Measurements from ENCODE around the gene GGN.
A peak's percentile ranks its signal among the peaks of the same experiment; 100 is the strongest.
"Not testable (repeated sequence)": the region's sequence is repeated elsewhere in the genome, so short reads cannot be mapped to it uniquely, and the experiment has no call there.

Gene GGN, protein sequence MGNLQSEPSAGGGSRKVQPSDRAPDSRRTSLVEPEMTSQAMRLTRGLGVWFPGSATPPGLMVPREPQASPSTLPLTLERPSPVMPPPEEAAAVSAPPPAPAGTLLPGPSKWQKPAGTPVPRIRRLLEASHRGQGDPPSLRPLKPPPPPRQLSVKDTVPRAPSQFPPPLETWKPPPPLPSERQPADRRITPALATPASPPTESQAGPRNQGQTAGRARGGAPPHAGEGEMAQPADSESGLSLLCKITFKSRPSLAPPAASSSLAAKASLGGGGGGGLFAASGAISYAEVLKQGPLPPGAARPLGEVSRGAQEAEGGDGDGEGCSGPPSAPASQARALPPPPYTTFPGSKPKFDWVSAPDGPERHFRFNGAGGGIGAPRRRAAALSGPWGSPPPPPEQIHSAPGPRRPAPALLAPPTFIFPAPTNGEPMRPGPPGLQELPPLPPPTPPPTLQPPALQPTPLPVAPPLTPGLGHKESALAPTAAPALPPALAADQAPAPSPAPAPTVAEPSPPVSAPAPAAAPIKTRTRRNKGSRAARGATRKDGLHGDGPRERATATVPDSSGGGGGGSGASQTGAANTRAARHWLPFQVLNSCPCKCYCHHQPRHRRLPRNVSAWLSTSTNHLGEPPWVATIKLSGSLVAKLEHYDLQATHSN

DNA sequence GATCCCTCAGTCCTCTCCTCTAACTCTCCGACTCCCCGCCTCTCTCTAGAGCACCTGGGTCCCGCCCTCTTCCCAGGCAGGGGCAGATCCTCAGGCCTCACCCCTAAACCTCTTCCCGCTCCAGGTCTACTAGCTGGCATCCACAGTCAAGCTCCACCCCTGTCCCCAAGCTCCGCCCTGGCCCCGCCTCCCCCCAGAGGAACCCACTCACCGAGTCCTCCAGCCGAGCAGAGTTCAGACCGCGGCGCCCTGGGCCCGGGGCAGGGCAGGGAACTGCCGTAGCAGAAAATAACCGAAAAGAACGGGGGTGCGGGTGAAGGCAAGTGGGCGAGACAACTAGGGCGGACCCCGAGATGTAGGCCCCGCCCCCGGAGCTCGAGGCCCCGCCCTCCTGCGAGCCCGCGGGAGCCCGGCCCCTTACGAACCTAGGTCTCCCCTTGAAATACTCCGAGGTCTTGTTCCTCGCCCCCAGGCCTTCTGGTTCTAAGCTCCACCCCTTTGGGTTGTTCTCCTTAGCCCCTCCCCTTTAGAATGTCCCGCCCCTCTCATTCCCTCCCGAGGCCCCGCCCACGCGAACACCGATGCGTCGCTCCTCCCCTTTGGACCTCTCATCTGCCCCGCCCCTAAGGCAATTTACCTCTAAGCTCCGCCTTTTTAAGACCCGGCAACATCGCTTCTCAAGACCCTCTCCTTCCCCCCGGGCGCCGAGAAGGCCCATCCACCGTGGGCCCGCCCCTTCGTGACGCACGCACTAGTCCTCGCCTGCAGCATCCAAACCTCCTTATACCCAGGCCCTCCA is at the start of gene GGN:
TSS of gene GGN (minus strand) at position 485 of the 799 bp plus-strand sequence. CDS start 773 bp downstream, outside the sequence.
- peak; percentile 75 to 78 for DNase-seq

DNA sequence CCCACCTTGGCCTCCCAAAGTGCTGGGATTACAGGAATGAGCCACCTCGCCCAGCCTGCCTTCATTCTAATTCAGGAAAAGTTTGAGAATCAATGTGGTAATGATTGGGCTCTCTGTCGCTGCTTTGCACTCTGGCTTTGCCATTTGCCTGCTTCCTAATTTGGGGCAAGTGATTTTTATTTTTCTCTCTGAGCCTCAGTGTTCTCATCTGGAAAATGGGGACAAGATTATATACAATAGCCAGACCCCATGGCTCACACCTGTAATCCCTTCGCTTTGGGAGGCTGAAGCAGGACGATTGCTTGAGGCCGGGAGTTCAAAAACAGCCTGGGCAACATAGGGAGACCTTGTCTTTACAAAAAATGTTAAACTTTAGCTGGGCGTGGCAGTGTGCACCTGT is 49.5 kb upstream of the GGN start:
- no peak for DNase-seq

DNA sequence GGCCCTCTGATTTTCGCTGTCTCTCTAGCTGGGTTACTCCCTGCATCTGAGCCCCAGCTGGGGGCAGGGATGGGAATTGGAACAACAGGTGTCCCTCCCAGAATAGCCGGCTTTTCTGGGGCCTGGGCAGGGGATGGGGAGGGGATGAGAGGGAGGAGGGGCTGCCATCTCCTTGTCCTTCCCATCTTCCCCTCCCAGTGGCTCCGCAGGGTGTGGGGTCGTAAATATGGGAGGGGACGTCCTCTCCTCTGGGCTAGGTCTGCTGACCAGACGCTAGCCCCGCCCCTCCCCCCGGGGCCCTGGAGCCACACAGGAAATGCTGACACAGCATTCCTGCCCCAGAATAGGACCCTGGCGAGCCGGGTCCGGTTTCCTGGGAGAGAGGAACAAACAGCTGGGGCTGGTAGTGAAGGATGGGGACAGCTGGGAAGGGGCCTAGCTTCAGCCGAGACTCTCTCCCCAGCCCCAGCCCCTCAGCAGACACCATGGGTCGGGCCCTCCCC is 46.8 kb upstream of the GGN start:
- DNase-seq = peak in 1 of 2 experiments; percentile 48

DNA sequence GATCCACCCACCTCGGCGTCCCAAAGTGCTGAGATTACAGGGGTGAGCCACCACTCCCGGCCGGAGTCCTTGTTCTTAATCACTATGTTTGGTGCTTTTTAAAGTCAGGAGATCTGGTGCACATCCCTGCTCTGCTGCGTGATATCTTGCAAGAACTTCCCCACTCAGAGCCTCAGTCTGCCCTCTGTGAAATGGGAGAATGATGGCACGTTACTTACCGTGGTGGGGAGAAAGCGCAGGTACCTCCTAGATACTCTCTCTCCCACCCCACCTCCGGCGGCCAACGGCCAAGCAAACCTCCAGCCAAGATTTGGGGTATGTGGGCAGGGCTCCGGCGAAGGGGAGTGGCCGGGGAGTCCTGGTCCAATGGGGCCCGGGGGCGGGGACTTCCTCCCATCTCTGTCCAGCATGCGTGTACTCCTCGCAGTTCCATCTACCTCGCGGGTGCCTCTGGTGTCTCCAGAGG is 45.5 kb upstream of the GGN start, which contains the start of gene RYR1:
TSS of gene RYR1 (plus strand) at position 424 of the 466 bp plus-strand sequence. CDS start 139 bp downstream, outside the sequence.
- no peak for DNase-seq

DNA sequence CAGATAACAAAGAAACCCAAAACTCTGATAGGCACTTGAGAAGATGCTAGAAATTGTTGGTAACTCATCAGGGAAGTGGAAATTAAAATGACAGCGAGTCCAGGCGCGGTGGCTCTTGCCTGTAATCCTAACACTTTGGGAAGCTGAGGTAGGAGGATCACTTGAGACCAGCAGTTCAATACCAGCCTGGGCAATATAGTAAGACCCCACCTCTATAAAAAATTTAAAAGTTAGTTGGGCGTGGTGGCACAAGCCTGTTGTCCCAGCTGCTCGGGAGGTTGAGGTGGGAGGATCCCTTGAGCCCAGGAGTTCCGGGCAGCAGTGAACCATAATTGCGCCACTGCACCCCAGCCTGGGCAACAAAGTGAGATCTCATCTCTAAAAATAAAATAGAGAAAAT is 43.1 kb upstream of the GGN start:
- DNase-seq = no peak

DNA sequence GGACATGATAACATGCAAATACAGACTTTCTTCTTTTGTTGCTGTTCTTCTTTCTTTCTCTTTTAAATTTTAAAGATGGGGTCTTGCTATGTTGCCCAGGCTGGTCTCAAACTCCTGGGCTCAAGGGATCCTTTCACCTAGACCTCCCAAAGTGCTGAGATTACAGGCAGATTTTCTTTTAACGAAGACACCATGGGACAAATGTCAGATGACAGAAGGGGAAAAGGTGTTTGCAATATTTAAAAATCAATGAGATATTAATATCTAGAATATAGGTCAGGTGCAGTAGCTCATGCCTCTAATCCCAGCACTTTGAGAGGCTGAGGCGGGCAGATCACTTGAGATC is 42.0 kb upstream of the GGN start:
- no peak for DNase-seq

DNA sequence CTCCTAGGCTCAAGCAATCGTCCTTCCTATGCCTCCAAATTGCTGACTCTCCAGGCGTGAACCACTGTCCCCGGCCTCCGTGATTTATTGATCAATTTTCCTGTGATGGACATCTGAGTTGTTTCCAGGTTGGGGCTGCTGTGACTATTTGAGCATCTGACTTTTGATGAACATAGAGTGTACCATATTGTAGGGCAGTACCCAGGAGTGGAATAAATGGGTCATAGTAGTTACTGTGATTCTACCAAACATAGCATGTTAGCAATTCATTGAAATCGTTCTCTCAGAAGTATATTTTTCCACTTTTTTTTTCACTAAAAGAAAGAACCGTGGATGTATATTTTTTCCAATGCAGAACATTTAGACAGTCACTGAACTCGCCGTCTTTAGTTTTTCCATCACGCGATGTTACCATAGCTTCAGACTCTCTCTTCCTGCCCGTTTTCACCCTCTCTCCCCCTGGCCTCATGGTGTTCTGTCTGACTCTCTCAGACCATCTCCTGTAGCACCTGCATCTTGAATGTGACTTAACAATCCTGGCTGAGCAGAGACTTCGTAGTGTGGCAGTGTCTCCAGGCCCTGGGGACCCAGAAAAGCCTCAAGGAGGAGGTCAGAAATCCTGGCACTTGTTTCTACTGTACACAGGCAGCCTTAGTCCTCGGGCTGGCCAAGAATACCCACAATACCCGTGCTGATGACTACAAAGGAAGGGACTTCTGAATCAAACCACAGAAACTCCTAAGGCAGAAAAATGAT is 41.4 kb upstream of the GGN start:
- DNase-seq = no peak

DNA sequence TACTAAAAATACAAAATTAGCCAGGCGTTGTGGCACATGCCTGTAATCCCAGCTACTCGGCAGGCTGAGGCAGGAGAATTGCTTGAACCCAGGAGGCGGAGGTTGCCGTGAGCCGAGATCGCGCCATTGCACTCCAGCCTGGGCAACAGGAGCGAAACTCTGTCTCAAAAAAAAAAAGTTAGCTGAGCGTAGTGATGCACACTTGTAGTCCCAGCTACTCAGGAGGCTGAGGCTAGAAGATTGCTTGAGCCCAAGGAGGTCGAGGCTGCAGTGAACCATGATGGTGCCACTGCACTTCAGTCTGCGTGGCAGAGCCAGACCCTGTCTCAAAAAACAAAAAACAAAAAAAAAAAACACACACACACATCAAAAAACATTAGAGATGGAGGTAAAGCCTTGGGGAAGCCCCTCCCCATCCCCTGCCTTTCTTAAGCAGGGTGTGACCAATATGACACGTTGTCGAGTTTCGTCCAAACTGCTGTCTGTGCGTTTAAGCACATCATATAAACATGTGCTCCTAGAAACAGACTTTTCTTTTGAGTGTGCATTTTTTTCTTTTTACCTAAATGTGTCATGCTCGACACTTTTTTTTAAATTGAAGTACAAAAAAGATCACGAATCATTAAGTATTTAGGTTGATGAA is 39.3 kb upstream of the GGN start:
- DNase-seq = not testable (repeated sequence)

DNA sequence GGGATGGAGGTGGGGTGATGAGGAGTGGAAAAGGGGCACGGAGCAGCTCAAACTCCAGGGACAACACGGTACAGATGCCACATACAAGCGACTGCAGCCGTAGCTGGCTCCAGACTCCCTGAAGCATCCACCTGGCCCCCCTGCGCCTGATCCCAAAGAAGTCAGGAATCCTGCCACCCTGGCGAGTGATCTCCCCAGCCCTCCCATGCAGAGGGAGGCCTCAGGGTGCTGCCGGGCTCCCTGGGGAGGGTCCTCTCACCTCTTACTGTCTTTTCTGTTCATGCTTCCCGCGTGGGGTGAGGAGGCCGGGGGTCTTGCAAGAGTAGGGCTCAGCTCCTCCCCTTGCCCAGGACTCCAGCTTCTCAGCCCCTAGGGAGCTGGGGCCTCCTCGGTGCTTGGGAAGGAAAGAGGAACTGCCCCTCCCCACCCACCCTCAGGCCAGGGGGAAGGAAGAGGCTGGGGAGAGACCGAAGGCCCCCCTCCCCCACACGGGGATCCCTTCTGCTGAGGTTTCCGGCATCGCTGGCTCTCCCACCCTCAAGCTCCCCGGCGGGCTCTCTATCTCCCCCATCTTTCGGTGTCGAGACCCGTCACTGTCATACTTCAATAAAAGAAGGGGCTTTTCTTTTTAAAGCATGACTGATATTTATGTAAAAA is 38.1 kb upstream of the GGN start, which contains the start of gene RASGRP4:
TSS of gene RASGRP4 (minus strand) at position 410 of the 657 bp plus-strand sequence. CDS start at position 282, 128 bp downstream.
- no peak for DNase-seq

DNA sequence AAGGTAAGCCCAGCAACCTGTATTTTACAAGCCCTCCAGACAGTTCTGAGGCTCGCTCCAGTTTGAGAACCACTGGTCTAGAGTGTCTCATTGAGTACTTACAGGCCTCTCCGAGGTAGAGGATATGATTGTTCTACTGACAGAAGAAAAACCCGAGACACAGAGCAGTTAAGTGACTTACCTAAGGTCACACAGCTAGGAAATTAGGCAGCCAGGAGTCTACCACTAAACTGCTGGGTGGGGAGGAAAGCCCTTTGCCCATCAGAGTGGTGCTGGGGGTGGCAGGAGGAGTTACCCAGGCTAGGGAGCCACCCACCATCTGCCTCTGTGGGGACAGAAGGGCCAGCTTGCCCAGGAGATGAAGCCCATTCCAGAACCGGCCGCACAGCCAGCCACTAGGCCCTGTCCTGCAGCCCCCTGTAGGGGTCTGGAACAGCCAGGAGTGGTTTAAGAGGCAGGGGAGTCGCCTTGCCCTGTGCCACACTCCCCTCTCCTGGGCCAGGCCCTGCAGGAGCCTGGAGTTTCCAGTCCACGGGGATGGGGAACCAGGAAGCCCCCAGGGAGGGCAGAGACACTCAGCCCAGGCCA is 37.5 kb upstream of the GGN start:
- DNase-seq = no peak

DNA sequence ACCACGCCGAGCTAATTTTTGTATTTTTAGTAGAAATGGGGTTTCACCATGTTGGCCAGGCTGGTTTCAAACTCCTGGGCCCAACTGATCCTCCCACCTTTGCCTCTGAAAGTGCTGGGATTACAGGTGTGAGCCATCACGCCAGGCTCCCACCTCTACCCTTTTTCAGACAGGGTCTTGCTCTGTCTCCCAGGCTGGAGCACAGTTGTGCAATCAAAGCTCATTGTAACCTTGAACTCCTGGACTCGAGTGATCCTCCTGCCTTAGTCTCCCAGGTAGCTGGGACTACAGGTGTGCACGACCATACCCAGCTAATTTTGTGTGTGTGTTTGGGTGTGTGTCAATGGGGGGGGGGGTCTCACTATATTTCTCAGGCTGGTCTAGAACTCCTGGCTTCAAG is 36.4 kb upstream of the GGN start:
- no peak for DNase-seq

DNA sequence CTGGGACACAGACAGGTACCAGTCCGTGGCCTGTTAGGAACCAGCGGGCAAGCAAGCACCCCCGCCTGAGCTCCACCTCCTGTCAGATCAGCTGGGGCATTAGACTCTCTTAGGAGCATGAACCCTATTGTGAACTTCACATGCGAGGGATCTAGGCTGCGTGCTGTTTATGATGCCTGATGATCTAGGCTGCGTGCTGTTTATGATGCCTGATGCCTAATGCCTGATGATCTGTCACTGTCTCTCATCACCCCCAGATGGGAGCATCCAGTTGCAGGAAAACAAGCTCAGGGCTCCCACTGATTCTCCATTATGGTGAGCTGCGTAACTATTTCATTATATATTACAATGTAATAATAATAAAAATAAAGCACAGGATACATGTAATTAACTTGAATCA is 34.6 kb upstream of the GGN start:
- DNase-seq = no peak

DNA sequence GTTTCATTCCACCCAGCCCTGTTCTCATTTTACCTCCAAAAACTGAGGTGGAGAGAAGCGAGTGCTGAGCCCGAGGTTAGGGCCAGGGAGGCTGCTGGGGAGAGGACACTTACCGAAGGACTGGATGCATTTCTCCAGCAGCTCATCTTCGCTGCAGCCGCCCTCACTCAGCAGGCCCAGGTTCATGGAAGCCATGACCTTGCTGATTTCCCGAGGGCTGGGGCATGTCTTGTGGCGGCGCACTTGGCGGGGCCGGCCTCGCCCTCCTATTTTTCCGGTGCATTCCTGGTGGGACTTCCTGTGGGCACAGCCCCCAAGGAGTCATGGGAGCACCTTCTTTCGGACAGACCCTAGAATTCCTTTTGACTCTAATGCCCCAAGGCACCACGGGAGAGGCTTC is 34.0 kb upstream of the GGN start:
- no peak for DNase-seq

DNA sequence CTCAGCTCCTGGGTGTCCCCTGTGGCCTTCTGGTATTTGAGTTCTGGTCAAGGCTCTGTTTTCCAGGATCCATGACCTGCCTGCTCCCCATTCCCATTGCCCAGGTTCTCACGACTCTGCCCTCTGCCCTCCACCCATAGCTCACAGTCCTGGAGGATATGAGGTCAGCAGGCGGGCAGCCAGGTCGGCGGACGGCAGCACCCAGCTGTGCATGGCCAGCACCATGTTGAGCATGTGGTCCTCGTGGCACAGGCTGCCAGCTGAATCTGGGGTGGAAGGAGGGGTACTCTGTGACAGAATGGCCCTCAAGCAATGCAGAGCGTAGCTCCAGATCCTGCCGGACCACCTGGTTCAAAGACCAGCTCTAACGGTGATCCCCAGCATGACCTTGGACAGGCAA is 33.1 kb upstream of the GGN start:
- no peak for DNase-seq

DNA sequence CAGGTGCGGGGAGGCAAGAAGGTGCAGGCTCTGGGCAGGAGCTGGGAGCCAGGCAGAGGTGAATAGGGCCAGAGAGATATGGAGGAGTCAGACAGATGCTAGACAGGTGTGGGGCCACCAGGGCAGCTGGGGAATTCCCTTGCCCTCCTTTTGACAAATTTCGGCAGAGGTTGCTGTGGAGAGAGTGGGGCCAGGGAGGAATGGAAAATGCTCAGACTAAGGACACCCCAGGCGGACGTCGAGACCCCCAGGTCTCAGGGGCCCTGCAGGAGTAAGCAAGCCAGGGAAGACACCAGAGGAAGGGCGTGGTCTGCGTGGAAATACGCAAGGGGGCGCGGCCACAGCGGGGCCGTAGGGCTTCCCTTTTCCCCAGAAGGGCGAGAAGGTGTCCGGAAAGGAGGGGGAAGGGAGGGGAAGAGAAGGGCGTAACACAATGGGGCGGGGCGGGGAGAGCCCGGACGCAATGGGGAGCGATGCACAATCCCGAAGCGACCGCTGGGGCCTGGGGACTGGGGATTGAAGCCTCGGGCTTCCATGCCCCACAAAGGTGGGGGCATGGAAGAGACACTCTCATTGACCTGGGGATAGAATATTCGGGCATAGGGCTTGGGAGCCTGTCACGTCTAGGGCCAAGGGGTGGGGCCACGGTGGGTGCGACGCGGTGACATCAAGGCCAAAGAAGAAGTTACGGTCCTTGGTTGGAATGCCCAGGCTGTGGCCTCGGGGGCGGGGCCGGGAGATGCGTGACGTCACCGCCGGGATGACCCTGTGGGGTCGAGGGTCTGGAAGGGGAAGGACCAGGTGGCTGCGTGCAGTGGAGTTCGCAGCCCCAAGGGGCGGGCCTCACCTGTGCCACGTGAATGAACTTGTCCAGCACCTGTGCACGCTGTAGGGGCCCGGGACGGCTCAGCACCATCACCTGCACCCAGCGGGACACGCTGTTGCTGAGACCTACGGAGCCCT is 30.0 kb upstream of the GGN start:
- peak; percentile 47 to 60 for DNase-seq

DNA sequence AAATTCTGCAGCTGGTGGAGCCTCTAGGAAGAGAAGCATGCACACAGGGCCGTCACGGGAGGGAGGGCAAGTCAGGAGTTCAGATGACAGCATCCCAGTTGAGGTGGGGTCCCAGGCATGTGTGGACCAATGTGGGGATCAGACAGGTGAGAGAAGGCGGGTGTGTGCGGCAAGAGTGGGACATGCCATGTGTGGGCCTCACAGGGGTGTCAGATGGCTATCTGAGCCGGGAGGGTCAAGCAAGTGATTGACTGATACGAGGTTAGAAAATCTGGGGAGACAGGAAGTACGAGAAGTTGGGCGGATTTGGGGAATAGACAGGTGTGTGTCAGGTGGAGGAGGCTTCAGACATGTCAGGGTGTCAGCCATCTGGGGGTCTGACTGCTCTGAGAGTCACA is 29.3 kb upstream of the GGN start:
- no peak for DNase-seq

DNA sequence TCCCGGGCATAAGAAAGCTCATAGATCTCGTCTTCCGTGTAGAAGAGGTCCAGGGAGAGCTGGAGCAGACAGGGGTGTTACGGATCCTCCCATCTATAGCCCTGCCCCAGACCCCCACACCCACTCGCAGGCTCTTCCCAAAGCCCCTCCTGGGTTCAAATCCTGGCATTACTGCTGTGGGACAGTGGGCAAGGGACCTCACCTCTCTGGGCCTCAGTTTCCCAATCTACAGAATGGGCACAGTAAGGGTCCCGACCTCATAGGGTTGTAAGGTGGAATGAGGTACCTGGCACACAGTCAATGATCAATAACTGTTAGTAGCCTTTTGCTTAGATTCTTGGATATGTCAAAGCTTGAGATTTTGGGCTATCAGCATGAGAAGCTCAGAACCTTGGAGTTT is 25.6 kb upstream of the GGN start:
- no peak for DNase-seq

DNA sequence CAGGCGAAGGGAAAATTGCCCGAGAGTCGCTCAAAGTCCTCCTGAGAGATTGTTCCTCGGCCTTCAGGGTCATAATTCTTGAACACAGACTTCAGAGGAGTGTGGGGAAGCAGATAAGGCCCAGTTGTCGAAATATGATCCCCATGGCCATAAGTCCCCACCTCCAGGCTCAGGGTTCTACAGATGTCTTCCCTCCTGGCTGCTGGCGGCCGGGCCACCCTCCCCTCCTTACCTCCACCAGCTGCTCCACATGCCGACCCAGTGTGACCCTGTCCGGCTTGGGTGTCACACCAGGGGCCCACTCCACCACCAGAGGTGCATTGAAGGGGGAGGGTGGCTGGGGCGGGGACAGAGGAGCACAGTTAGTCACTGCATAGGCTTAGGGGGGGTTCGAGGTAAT is 25.1 kb upstream of the GGN start:
- peak in 1 of 2 experiments; percentile 33 for DNase-seq

DNA sequence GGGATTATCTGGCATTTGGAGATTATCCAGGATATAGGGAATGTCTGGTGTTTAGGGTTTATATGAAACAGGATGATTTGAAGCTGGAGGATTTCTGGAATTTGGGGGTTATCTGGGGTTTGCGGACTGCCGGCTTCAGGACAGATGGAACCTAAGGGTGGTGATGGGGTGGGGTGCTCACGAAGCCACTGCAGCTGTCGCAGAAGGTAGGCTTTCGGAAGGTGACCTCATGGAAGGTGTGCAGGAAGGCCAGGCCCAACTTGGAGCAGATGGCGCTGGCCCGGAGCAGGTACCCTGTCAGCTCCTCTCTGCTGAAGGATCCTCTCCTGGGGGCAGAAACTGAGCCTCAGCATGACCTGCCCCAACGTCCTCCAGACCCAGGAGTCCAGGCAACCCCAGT is 24.7 kb upstream of the GGN start:
- no peak for DNase-seq

DNA sequence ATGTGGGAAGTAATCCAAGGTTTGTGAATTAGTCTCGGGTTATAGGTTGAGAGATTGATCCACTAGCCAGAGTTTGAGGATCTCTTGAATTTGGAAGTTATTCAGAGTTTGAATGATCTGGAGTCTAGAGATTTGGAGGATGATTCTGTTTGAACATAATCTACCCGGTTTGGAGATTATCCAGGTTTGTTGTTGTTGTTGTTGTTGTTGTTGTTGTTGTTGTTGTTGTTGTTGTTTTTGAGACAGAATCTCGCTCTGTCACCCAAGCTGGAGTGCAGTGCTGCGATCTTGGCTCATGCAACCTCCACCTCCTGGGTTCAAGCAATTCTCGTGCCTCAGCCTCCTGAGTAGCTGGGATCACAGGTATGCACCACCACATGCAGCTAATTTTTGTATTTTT is 24.1 kb upstream of the GGN start:
- not testable (repeated sequence) for DNase-seq
